Thoracic aorta (tissue), 2 donors: Measurements from ENCODE around the gene RAET1G. TPM values are rescaled to one million over a fixed set of nuclear protein-coding genes. Genes with fewer than 3 reads are reported as not detected.
"Not testable (repeated sequence)": the region's sequence is repeated elsewhere in the genome, so short reads cannot be mapped to it uniquely, and the experiment has no call there.

ENCODE experiments used
- ATAC-seq: fragments of 150-250 bp; one replicate; pipeline ENCODE4 v1.8.0; 2017; ENCODE audit warnings: low read depth; ENCODE audit not compliant: insufficient number of reproducible peaks, low FRiP score
- DNase-seq: peaks from one replicate; pipeline ENCODE4 v3.0.0-alpha.2; 2020; ENCODE audit warnings: low spot score
- H3K27ac ChIP-seq, 2 donors: fragments of 200-600 bp; sonication (generic); 1 replicate in 1 of 2; 2 replicates in 1 of 2; pipeline ENCODE4 v1.5.1; 2016; ENCODE audit warnings: mild to moderate bottlenecking in 2 of 2, moderate library complexity in 2 of 2
- H3K27me3 ChIP-seq: fragments of 200-600 bp; sonication (generic); replicated peaks from 2 replicates; pipeline ENCODE4 v1.6.0; 2016; ENCODE audit warnings: mild to moderate bottlenecking; ENCODE audit not compliant: insufficient read depth
- H3K36me3 ChIP-seq: fragments of 200-600 bp; sonication (generic); one replicate; pipeline ENCODE4 v1.5.1; 2016
- H3K4me1 ChIP-seq, 2 donors: fragments of 200-600 bp; sonication (generic); 1 replicate in 1 of 2; 2 replicates in 1 of 2; pipeline versions ENCODE4 v1.5.1 to v1.6.0; 2016; ENCODE audit warnings: low read depth in 2 of 2, mild to moderate bottlenecking in 1 of 2; ENCODE audit not compliant: control insufficient read depth in 1 of 2
- H3K4me3 ChIP-seq: fragments of 200-600 bp; sonication (generic); 2 replicates; pipeline ENCODE4 v1.5.1; 2016; ENCODE audit warnings: mild to moderate bottlenecking
- H3K9me3 ChIP-seq: fragments of 200-600 bp; sonication (generic); 2 replicates; pipeline ENCODE4 v1.5.1; 2016
- CTCF ChIP-seq: fragments of 200-600 bp; sonication (generic); IDR thresholded peaks from one replicate; pipeline ENCODE4 v1.5.1; 2019; ENCODE audit warnings: antibody characterized with exemption
- total RNA-seq, 2 donors: library from RNA; depleted of rRNA; stranded (reverse); fragments of >200 nt; gene quantifications; one replicate each; pipeline versions ENCODE4 v1.1.0 to v1.2.3, GENCODE V29; 2016

The RAET1G gene
- total RNA-seq, 2 donors from 2014 or later, result not detected

GRCh38 chr6:149933036-149933435, 10.1 kb upstream of the RAET1G start:
- Histone ChIP-seq H3K4me1 (no peaks in the 10 kb centered on the region), H3K4me3 (no peak overlapping the region), H3K9me3 (no peaks in the 10 kb centered on the region), H3K27ac (no peak overlapping the region), H3K36me3 (no peaks in the 10 kb centered on the region), H3K27me3 (peaks cover 10% of the 10 kb centered on the region)
- DNase-seq (no peak), ATAC-seq (no peak)
- TF ChIP-seq CTCF, result no peak

- H3K9me3 ChIP-seq, result no peaks in the 10 kb centered on the region
- TF ChIP-seq CTCF, result no peak
- no peak overlapping the region for H3K4me3 ChIP-seq
- DNase-seq (no peak), ATAC-seq (no peak)
- H3K4me1 ChIP-seq, result peaks cover 0 to under 1% of the 10 kb centered on the region in 2 donors
- H3K36me3 ChIP-seq, result no peaks in the 10 kb centered on the region
- no peak overlapping the region for H3K27ac ChIP-seq
- H3K27me3 ChIP-seq, result peaks cover 4% of the 10 kb centered on the region
Observed at GRCh38 chr6:149931501-149931900, 8.6 kb upstream of the RAET1G start.

- Histone ChIP-seq H3K4me1 (peaks cover 0 to 3% of the 10 kb centered on the region in 2 donors), H3K9me3 (no peaks in the 10 kb centered on the region), H3K27me3 (peaks cover 4% of the 10 kb centered on the region), H3K4me3 (no peak overlapping the region), H3K27ac (no peak overlapping the region), H3K36me3 (no peaks in the 10 kb centered on the region)
- ATAC-seq, result no peak
- DNase-seq, result no peak
- TF ChIP-seq CTCF, result no peak
Observed at GRCh38 chr6:149929422-149929821, 6.5 kb upstream of the RAET1G start.

- ATAC-seq, H3K4me3 ChIP-seq, H3K27me3 ChIP-seq, H3K27ac ChIP-seq, DNase-seq, H3K36me3 ChIP-seq, H3K9me3 ChIP-seq: not testable (repeated sequence)
- H3K4me1 ChIP-seq, result peaks cover 4 to 14% of the 10 kb centered on the region in 2 donors
Observed at GRCh38 chr6:149927025-149927424, 4.1 kb upstream of the RAET1G start.

GRCh38 chr6:149925974-149926777, 3.3 kb upstream of the RAET1G start:
- DNase-seq, result peak; percentile 82
- no peaks in the 10 kb centered on the region for H3K36me3 ChIP-seq
- no peaks in the 10 kb centered on the region for H3K9me3 ChIP-seq
- H3K4me1 ChIP-seq, result peaks cover 4 to 14% of the 10 kb centered on the region in 2 donors
- H3K27me3 ChIP-seq, result no peaks in the 10 kb centered on the region
- H3K4me3 ChIP-seq, result peak overlapping the region; percentile 80
- ATAC-seq, result peak; percentile 73
- H3K27ac ChIP-seq, result no peak overlapping the region
- peak; percentile 96 for TF ChIP-seq CTCF
